Cardiac muscle cell (in vitro differentiated cells and primary cell): ENCODE measurements around the gene RNFT2. TPM values are rescaled to one million over a fixed set of nuclear protein-coding genes. Genes with fewer than 3 reads are reported as not detected.

Experiments used
- DNase-seq, 2 donors: peaks; one replicate each; pipeline versions ENCODE4 v3.0.0 to v3.0.0-alpha.2; 2010 to 2017; ENCODE audit warnings: low read depth in 1 of 2, low spot score in 1 of 2
- H3K27ac ChIP-seq: fragments of 200-600 bp; sonication (generic); 2 replicates; pipeline ENCODE4 v1.5.1; 2016
- H3K27me3 ChIP-seq: fragments of 200-600 bp; sonication (generic); 2 replicates; pipeline ENCODE4 v1.6.0; 2016; ENCODE audit warnings: control low read depth
- H3K36me3 ChIP-seq: fragments of 200-600 bp; sonication (generic); 2 replicates; pipeline ENCODE4 v1.5.1; 2016; ENCODE audit warnings: control low read depth
- H3K4me1 ChIP-seq: fragments of 200-600 bp; sonication (generic); 2 replicates; pipeline ENCODE4 v1.8.1; 2017; ENCODE audit warnings: low read depth, mild to moderate bottlenecking, mixed run types
- H3K4me3 ChIP-seq: fragments of 200-600 bp; sonication (generic); 2 replicates; pipeline ENCODE4 v1.5.1; 2016; ENCODE audit warnings: mild to moderate bottlenecking
- H3K9me3 ChIP-seq: fragments of 200-600 bp; sonication (generic); 2 replicates; pipeline ENCODE4 v1.5.1; 2017; ENCODE audit warnings: low read depth, mild to moderate bottlenecking, control low read depth
- polyA plus RNA-seq: library from polyadenylated mRNA; unstranded; fragments of >200 nt; fragmentation: Nextera tagmentation; extraction: Ambion mirVana; gene quantifications from 2 replicates; pipeline ENCODE4 v1.2.1, GENCODE V29; 2016
- total RNA-seq: library from RNA; depleted of rRNA; stranded (reverse); fragments of >200 nt; gene quantifications from 2 replicates; pipeline ENCODE4 v1.2.3, GENCODE V29; 2016
- TF ChIP-seq, protein P1 (sequence below): IDR thresholded peaks from 2 replicates; pipeline ENCODE4 v1.5.1; 2012; ENCODE audit warnings: low read depth, mild to moderate bottlenecking, low read length

The RNFT2 gene
- total and polyA plus RNA-seq, 2 experiments from 2014 or later = 11.0 to 19.1 TPM

DNA sequence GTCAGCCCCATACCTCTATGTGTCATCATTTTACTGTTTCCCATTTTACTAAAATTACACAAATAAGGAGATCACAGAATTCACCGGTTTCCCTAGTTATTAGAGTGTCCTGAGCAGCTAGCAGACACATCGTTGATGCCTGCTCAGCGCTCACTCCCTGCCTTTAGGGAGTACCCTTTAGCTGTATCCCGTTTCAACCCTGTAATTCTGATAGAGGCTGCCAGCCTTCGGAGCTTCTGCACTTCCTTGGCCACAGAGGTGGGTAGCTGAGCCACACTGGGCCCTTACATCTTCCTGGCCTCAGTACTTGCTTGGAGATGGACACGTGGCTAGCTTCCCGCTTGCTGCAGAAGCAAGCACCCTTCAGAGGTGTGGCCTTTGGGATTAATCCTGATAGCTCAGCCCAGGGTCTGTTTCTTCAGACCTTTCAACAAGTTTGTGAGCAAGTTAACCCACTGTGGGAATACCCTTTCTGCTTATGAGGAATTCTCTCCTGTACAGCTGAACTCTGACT is 158.4 kb downstream of the RNFT2 start:
- TF ChIP-seq, protein P1, sequence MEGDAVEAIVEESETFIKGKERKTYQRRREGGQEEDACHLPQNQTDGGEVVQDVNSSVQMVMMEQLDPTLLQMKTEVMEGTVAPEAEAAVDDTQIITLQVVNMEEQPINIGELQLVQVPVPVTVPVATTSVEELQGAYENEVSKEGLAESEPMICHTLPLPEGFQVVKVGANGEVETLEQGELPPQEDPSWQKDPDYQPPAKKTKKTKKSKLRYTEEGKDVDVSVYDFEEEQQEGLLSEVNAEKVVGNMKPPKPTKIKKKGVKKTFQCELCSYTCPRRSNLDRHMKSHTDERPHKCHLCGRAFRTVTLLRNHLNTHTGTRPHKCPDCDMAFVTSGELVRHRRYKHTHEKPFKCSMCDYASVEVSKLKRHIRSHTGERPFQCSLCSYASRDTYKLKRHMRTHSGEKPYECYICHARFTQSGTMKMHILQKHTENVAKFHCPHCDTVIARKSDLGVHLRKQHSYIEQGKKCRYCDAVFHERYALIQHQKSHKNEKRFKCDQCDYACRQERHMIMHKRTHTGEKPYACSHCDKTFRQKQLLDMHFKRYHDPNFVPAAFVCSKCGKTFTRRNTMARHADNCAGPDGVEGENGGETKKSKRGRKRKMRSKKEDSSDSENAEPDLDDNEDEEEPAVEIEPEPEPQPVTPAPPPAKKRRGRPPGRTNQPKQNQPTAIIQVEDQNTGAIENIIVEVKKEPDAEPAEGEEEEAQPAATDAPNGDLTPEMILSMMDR = no peak
- Histone ChIP-seq H3K36me3 (no peaks in the 10 kb centered on the region), H3K4me1 (no peaks in the 10 kb centered on the region), H3K9me3 (no peaks in the 10 kb centered on the region), H3K27me3 (peaks cover 10% of the 10 kb centered on the region), H3K4me3 (no peak overlapping the region), H3K27ac (no peak overlapping the region)
- no peak for DNase-seq

DNA sequence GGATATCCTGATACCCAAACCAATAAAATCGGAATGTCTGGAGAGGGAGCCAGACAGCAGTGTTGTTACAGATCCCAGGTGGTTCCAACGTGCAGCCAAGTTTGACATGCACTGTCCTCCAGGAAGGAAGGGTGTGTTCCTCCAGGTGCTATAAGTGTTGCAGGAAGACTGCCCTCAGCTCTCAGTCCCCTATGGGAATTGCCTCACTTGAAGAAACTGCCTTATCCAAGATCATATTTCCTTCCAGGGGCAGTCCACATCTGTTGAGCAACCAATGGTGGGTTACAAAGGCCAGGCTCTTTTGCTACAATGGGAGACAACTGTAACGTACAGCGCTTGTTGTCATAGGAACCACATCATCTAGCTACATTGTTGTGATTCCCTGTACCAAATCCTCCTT is 159.4 kb downstream of the RNFT2 start:
- H3K27ac ChIP-seq = no peak overlapping the region
- DNase-seq = no peak
- no peaks in the 10 kb centered on the region for H3K9me3 ChIP-seq
- H3K27me3 ChIP-seq = peaks cover 10% of the 10 kb centered on the region
- TF ChIP-seq, protein P1 = no peak
- H3K36me3 ChIP-seq = no peaks in the 10 kb centered on the region
- no peak overlapping the region for H3K4me3 ChIP-seq
- H3K4me1 ChIP-seq = no peaks in the 10 kb centered on the region

DNA sequence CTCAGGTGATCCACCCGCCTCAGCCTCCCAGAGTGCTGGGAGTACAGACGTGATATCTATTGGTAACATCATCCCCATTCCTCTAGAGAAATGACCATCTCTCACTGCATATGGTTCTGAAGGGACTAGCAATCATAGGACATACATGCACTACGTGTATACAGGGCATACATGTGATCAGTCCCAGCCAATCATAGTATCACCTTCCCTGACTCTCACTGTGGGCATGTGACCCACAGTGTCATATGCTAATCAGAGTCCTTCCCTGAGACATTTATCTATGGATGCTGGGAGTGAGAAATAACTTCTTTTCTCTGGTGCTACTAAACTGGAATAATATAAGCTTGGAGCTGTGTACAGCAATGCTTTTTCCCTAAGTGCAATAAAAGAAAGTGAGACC is 160.6 kb downstream of the RNFT2 start:
- Histone ChIP-seq H3K36me3 (no peaks in the 10 kb centered on the region), H3K27ac (no peak overlapping the region), H3K27me3 (peaks cover 10% of the 10 kb centered on the region), H3K9me3 (no peaks in the 10 kb centered on the region), H3K4me3 (no peak overlapping the region), H3K4me1 (no peaks in the 10 kb centered on the region)
- DNase-seq = no peak
- TF ChIP-seq, protein P1 = no peak

DNA sequence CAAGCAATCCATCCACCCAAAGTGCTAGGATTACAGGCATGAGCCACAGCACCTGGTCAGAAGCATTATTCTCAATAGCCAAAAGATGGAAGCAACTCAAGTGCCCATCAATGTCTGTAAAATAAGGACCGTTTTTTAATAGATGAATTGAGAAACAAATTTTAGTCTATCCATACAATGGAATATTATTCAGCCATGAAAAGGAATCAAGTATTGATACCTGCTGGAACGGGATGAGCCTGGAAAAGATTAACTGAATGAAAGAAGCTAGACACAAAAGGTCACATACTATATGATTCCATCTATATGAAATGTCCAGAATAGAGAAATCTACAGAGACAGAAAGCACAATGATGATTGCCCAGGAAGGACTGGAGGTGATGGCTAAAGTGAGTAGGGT is 163.5 kb downstream of the RNFT2 start:
- H3K4me3 ChIP-seq = no peak overlapping the region
- H3K4me1 ChIP-seq = no peaks in the 10 kb centered on the region
- TF ChIP-seq, protein P1 = no peak
- no peaks in the 10 kb centered on the region for H3K9me3 ChIP-seq
- no peak overlapping the region for H3K27ac ChIP-seq
- H3K36me3 ChIP-seq = no peaks in the 10 kb centered on the region
- DNase-seq = no peak
- peaks cover 10% of the 10 kb centered on the region for H3K27me3 ChIP-seq

Other genes starting within 250 kb of the RNFT2 start
- 2.3 and 2.4 TPM in 2 replicates for gene MAP1LC3B2, start 178.9 kb upstream of the RNFT2 start, total RNA-seq
- 7.2 and 14.9 TPM in 2 replicates for gene MAP1LC3B2, start 178.9 kb upstream of the RNFT2 start, polyA plus RNA-seq
- 16.3 and 23.5 TPM in 2 replicates for gene SPRING1, start 246 bp upstream of the RNFT2 start, total RNA-seq
- gene SPRING1, start 246 bp upstream of the RNFT2 start, polyA plus RNA-seq = 14.2 and 19.4 TPM in 2 replicates
- gene HRK, start 143.1 kb downstream of the RNFT2 start, total RNA-seq = 0.25 TPM in 1 of 2 replicates, not detected in the other
- gene HRK, start 143.1 kb downstream of the RNFT2 start, polyA plus RNA-seq = 0.06 and 0.17 TPM in 2 replicates
- gene FBXW8, start 172.6 kb downstream of the RNFT2 start, total RNA-seq = 22.1 and 25.7 TPM in 2 replicates
- 15.3 and 20.9 TPM in 2 replicates for gene FBXW8, start 172.6 kb downstream of the RNFT2 start, polyA plus RNA-seq